ENCODE data around the gene AK2.
"Not testable (repeated sequence)": the region's sequence is repeated elsewhere in the genome, so short reads cannot be mapped to it uniquely, and the experiment has no call there.

AK2 gene

GRCh38 chr1:32978854-32979253 is 57.8 kb downstream of the AK2 start:
- in situ Hi-C loops (cut with MboI; ENCODE audit: low sequenced_read_pairs): no loop called here

GRCh38 chr1:32977546-32978087 is 59.1 kb downstream of the AK2 start:
- in situ Hi-C loops (cut with MboI; ENCODE audit: low sequenced_read_pairs): no loop called here

GRCh38 chr1:32975055-32975454 is 61.6 kb downstream of the AK2 start:
- in situ Hi-C loops (cut with MboI; ENCODE audit: low sequenced_read_pairs): not testable (repeated sequence)

- in situ Hi-C loops (cut with MboI; ENCODE audit: low sequenced_read_pairs): not testable (repeated sequence)
Measured at GRCh38 chr1:32973458-32973857, 63.2 kb downstream of the AK2 start.

GRCh38 chr1:32972814-32973428 is 63.8 kb downstream of the AK2 start:
- in situ Hi-C loops (cut with MboI; ENCODE audit: low sequenced_read_pairs): no loop called here

GRCh38 chr1:32971576-32971975 is 65.1 kb downstream of the AK2 start:
- in situ Hi-C loops (cut with MboI; ENCODE audit: low sequenced_read_pairs): no loop called here

GRCh38 chr1:32971156-32971555 is 65.5 kb downstream of the AK2 start:
- in situ Hi-C loops (cut with MboI; ENCODE audit: low sequenced_read_pairs): no loop called here

- in situ Hi-C loops (cut with MboI; ENCODE audit: low sequenced_read_pairs): no loop called here
Measured at GRCh38 chr1:32969566-32969965, 67.1 kb downstream of the AK2 start.

- in situ Hi-C loops (cut with MboI; ENCODE audit: low sequenced_read_pairs): no loop called here
Measured at GRCh38 chr1:32967888-32968568, 68.7 kb downstream of the AK2 start.

- in situ Hi-C loops (cut with MboI; ENCODE audit: low sequenced_read_pairs): no loop called here
Measured at GRCh38 chr1:32966900-32967299, 69.8 kb downstream of the AK2 start.

- in situ Hi-C loops (cut with MboI; ENCODE audit: low sequenced_read_pairs): no loop called here
Measured at GRCh38 chr1:32965251-32965747, 71.4 kb downstream of the AK2 start.

GRCh38 chr1:32964461-32965250 is 72.0 kb downstream of the AK2 start, which contains the start of gene RNF19B:
RNF19B (minus strand) TSS chr1:32964809; CDS start chr1:32964685, 124 bp downstream.
- in situ Hi-C loops (cut with MboI; ENCODE audit: low sequenced_read_pairs): no loop called here

GRCh38 chr1:32963746-32964460 is 72.8 kb downstream of the AK2 start:
- in situ Hi-C loops (cut with MboI; ENCODE audit: low sequenced_read_pairs): no loop called here

- in situ Hi-C loops (cut with MboI; ENCODE audit: low sequenced_read_pairs): no loop called here
Measured at GRCh38 chr1:32962248-32962896, 74.3 kb downstream of the AK2 start.

GRCh38 chr1:32960819-32961355 is 75.8 kb downstream of the AK2 start:
- in situ Hi-C loops (cut with MboI; ENCODE audit: low sequenced_read_pairs): no loop called here

GRCh38 chr1:32960342-32960741 is 76.3 kb downstream of the AK2 start:
- in situ Hi-C loops (cut with MboI; ENCODE audit: low sequenced_read_pairs): no loop called here

- in situ Hi-C loops (cut with MboI; ENCODE audit: low sequenced_read_pairs): no loop called here
Measured at GRCh38 chr1:32958827-32959226, 77.9 kb downstream of the AK2 start.

All from HL-60/S4 treated with retinoic acid at 250 ng/mL for 4 days and 3 days (cell line).